Neural progenitor cell (in vitro differentiated cells): ENCODE results near the gene MYO1D. TPM values are rescaled to one million over a fixed set of nuclear protein-coding genes. Genes with fewer than 3 reads are reported as not detected.

Experiments used
- DNase-seq: peaks from one replicate; pipeline ENCODE4 v3.0.0-alpha.2; 2016; ENCODE audit warnings: low spot score
- H2AFZ ChIP-seq: fragments of 200-600 bp; sonication (generic); replicated peaks from 2 replicates; pipeline ENCODE4 v1.6.1; 2016; ENCODE audit warnings: antibody characterized with exemption
- H3F3A ChIP-seq: fragments of 200-600 bp; sonication (generic); 2 replicates; pipeline ENCODE4 v1.6.1; 2016; ENCODE audit warnings: antibody characterized with exemption, low read depth
- H3K27ac ChIP-seq: fragments of 200-600 bp; sonication (generic); 2 replicates; pipeline ENCODE4 v1.5.1; 2016; ENCODE audit warnings: mild to moderate bottlenecking
- H3K27me3 ChIP-seq: fragments of 200-600 bp; sonication (generic); 2 replicates; pipeline ENCODE4 v1.6.1; 2016; ENCODE audit warnings: mild to moderate bottlenecking, moderate library complexity
- H3K36me3 ChIP-seq: fragments of 200-600 bp; sonication (generic); 2 replicates; pipeline ENCODE4 v1.5.1; 2016
- H3K4me1 ChIP-seq: fragments of 200-600 bp; sonication (generic); 2 replicates; pipeline ENCODE4 v1.6.1; 2016; ENCODE audit warnings: mixed run types
- H3K4me2 ChIP-seq: fragments of 200-600 bp; sonication (generic); 2 replicates; pipeline ENCODE4 v1.6.1; 2016
- H3K4me3 ChIP-seq: fragments of 200-600 bp; sonication (generic); 2 replicates; pipeline ENCODE4 v1.5.1; 2016
- H3K79me2 ChIP-seq: fragments of 200-600 bp; sonication (generic); 2 replicates; pipeline ENCODE4 v1.6.1; 2016; ENCODE audit warnings: low read depth
- H3K9ac ChIP-seq: fragments of 200-600 bp; sonication (generic); 2 replicates; pipeline ENCODE4 v1.6.1; 2016
- H3K9me3 ChIP-seq: fragments of 200-600 bp; sonication (generic); 2 replicates; pipeline ENCODE4 v1.5.1; 2016; ENCODE audit warnings: low read depth
- H4K20me1 ChIP-seq: fragments of 200-600 bp; sonication (generic); 2 replicates; pipeline ENCODE4 v1.6.1; 2016; ENCODE audit warnings: low read depth
- H3K27ac Mint-ChIP-seq: 3 replicates; pipeline ENCODE4 v1.8.0; 2021; ENCODE audit warnings: mixed read lengths
- H3K27me3 Mint-ChIP-seq: 2 replicates; pipeline ENCODE4 v1.8.0; 2022; ENCODE audit warnings: low read depth, mild to moderate bottlenecking, inconsistent platforms, moderate library complexity, mixed read lengths; ENCODE audit not compliant: insufficient read depth
- H3K36me3 Mint-ChIP-seq: 3 replicates; pipeline ENCODE4 v1.8.0; 2021; ENCODE audit warnings: mixed read lengths
- H3K4me1 Mint-ChIP-seq: 3 replicates; pipeline ENCODE4 v1.8.0; 2021; ENCODE audit warnings: mixed read lengths
- H3K4me3 Mint-ChIP-seq: 3 replicates; pipeline ENCODE4 v1.8.0; 2021; ENCODE audit warnings: mild to moderate bottlenecking, moderate library complexity, mixed read lengths
- H3K9me3 Mint-ChIP-seq: 3 replicates; pipeline ENCODE4 v1.8.0; 2020; ENCODE audit warnings: mixed read lengths
- EZH2 ChIP-seq: fragments of 200-600 bp; sonication (generic); IDR thresholded peaks from 2 replicates; pipeline ENCODE4 v1.6.1; 2017; ENCODE audit warnings: antibody characterized with exemption, mild to moderate bottlenecking, moderate library complexity
- EZH2phosphoT487 ChIP-seq: fragments of 200-600 bp; sonication (generic); IDR thresholded peaks from 2 replicates; pipeline ENCODE4 v1.6.1; 2017; ENCODE audit warnings: antibody characterized with exemption
- total RNA-seq: library from RNA; depleted of rRNA; stranded (reverse); fragments of >200 nt; gene quantifications from 2 replicates; pipeline ENCODE4 v1.2.3, GENCODE V29; 2015; ENCODE audit warnings: low replicate concordance
- TF ChIP-seq, protein P1 (sequence below): fragments of 200-600 bp; sonication (generic); IDR thresholded peaks from 2 replicates; pipeline ENCODE4 v1.5.1; 2017; ENCODE audit warnings: antibody characterized with exemption, mild to moderate bottlenecking

MYO1D gene
- total RNA-seq, 1 donor from 2014 or later: 6.2 TPM

DNA sequence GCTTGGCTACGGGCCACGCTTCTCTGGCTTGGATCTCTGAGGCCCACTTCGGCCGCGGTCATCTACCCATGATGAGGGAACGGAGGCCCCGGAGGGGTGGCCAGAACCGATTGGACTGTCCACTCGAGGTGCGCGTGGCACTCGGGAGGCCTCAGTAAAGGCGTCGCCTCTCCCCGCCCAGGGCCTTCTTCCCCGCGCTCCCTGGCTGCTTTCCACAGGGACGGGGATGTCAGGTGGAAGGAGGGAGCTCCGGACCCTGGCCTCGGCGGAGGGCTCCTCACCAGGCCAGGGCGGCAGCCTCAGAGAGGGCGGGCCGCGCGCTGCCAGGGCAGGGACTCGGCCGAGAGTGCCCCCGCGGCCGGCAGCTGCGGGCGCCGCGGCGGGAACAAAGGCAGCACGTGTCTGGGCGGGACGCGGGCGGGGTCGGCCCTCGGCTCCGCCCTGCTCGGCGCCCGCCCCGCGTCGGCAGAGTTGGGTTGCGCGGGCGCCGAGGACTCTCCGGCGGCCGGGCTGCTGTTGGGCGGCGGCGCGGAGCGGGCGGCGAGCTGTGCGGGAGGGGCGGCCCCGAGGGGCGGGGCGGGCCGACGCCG lies 390.7 kb downstream of the MYO1D start:
- no peak overlapping the region for H3K27ac ChIP-seq
- H2AFZ ChIP-seq: peak overlapping the region; percentile 79
- TF ChIP-seq EZH2phosphoT487 (no peak), EZH2 (no peak)
- TF ChIP-seq, protein P1, sequence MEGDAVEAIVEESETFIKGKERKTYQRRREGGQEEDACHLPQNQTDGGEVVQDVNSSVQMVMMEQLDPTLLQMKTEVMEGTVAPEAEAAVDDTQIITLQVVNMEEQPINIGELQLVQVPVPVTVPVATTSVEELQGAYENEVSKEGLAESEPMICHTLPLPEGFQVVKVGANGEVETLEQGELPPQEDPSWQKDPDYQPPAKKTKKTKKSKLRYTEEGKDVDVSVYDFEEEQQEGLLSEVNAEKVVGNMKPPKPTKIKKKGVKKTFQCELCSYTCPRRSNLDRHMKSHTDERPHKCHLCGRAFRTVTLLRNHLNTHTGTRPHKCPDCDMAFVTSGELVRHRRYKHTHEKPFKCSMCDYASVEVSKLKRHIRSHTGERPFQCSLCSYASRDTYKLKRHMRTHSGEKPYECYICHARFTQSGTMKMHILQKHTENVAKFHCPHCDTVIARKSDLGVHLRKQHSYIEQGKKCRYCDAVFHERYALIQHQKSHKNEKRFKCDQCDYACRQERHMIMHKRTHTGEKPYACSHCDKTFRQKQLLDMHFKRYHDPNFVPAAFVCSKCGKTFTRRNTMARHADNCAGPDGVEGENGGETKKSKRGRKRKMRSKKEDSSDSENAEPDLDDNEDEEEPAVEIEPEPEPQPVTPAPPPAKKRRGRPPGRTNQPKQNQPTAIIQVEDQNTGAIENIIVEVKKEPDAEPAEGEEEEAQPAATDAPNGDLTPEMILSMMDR: no peak
- H3K27me3 ChIP-seq: no peaks in the 10 kb centered on the region
- H4K20me1 ChIP-seq: peaks cover 43% of the 10 kb centered on the region
- H3K4me1 ChIP-seq: peaks cover 54% of the 10 kb centered on the region
- Mint-ChIP-seq H3K27ac (peak overlapping the region; percentile 53), H3K27me3 (peaks cover 5% of the 10 kb centered on the region), H3K9me3 (no peaks in the 10 kb centered on the region), H3K36me3 (peaks cover 24% of the 10 kb centered on the region), H3K4me1 (peaks cover 76% of the 10 kb centered on the region), H3K4me3 (peak overlapping the region; percentile 85)
- H3F3A ChIP-seq: peaks cover 43% of the 10 kb centered on the region
- peaks cover 31% of the 10 kb centered on the region for H3K79me2 ChIP-seq
- peak overlapping the region; percentile 42 for H3K9ac ChIP-seq
- H3K4me3 ChIP-seq: peak overlapping the region; percentile 50
- H3K9me3 ChIP-seq: no peaks in the 10 kb centered on the region
- no peaks in the 10 kb centered on the region for H3K36me3 ChIP-seq
- peak; percentile 93 for DNase-seq
- H3K4me2 ChIP-seq: peak overlapping the region; percentile 71

DNA sequence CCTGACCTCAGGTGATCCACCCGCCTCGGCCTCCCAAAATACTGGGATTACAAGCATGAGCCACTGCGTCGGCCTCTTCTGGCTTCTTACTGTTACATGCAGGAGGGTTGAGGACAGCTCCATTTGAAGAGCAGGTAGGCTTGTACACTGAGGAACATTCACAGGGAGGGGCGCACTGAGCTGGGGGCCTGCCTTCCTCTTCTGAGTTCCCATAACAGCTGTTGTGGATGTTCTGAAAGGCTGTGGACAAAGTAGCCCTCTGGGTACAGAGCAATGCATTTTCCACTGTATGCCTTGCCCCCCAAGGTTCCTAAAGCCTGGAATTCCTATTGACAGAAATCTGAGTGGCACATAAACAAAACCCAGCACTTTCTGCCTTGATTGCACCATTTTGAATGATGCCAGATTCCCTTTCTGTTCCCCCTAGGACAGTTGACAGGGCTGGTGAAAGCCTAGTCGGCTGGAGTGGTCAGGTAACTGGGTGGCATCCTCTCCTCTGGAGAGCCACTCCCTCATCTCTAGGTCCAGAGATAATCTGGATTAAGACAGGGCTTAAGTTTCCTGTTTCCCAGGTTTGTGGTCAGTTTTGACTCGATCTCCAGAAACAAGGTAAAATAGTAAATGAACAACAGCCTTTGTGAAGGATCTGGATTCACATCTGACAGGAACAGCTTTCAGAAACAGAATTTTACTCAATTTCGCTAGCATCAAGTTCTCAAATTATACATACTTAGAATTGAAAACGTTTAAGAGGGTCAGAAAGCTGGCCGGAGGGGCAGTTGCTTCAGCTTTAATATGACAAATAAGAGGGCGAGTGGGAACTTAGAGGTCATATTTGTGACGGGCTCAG lies 391.4 kb downstream of the MYO1D start:
- no peaks in the 10 kb centered on the region for H3K9me3 Mint-ChIP-seq
- H3K4me1 ChIP-seq: peaks cover 52% of the 10 kb centered on the region
- peaks cover 27% of the 10 kb centered on the region for H3K36me3 Mint-ChIP-seq
- H3K4me2 ChIP-seq: peak overlapping the region; percentile 71
- H3K27ac Mint-ChIP-seq: peak overlapping the region; percentile 53
- no peak overlapping the region for H3K27ac ChIP-seq
- no peak overlapping the region for H3K4me3 ChIP-seq
- H3K9ac ChIP-seq: no peak overlapping the region
- H3K36me3 ChIP-seq: no peaks in the 10 kb centered on the region
- DNase-seq: no peak
- H3K9me3 ChIP-seq: no peaks in the 10 kb centered on the region
- peak overlapping the region; percentile 85 for H3K4me3 Mint-ChIP-seq
- H3K27me3 ChIP-seq: no peaks in the 10 kb centered on the region
- H2AFZ ChIP-seq: peak overlapping the region; percentile 79
- peaks cover 46% of the 10 kb centered on the region for H3F3A ChIP-seq
- peaks cover 37% of the 10 kb centered on the region for H4K20me1 ChIP-seq
- peaks cover 28% of the 10 kb centered on the region for H3K79me2 ChIP-seq
- H3K4me1 Mint-ChIP-seq: peaks cover 69% of the 10 kb centered on the region
- no peak for TF ChIP-seq EZH2phosphoT487
- TF ChIP-seq, protein P1: no peak
- TF ChIP-seq EZH2: no peak
- H3K27me3 Mint-ChIP-seq: peaks cover 5% of the 10 kb centered on the region

DNA sequence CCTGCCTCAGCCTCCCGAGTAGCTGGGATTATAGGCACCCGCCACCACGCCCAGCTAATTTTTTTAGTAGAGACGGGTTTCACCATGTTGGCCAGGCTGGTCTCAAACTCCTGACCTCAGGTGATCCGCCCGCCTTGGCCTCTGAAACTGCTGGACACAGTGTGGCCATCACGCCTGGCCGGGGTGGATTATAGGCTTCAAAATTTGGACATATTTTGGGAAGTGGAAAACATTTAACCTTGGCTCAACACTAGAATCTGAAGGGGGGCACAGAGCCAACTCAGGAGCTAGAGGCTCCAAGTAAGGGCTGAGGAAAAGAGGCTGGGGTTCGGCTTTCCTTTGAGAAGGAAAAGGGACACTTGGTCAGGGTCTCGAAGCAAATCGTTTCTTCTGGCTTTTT lies 392.3 kb downstream of the MYO1D start:
- H3K27ac ChIP-seq: no peak overlapping the region
- peak overlapping the region; percentile 29 for H3K27ac Mint-ChIP-seq
- H2AFZ ChIP-seq: no peak overlapping the region
- H3K4me1 ChIP-seq: peaks cover 45% of the 10 kb centered on the region
- no peak overlapping the region for H3K9ac ChIP-seq
- peaks cover 3% of the 10 kb centered on the region for H3K27me3 Mint-ChIP-seq
- no peak overlapping the region for H3K4me2 ChIP-seq
- peaks cover 28% of the 10 kb centered on the region for H4K20me1 ChIP-seq
- H3K4me3 Mint-ChIP-seq: peak overlapping the region; percentile 46
- no peak for DNase-seq
- no peaks in the 10 kb centered on the region for H3K9me3 ChIP-seq
- no peak overlapping the region for H3K4me3 ChIP-seq
- TF ChIP-seq EZH2: no peak
- no peak for TF ChIP-seq EZH2phosphoT487
- TF ChIP-seq, protein P1: no peak
- H3K9me3 Mint-ChIP-seq: no peaks in the 10 kb centered on the region
- H3K4me1 Mint-ChIP-seq: peaks cover 60% of the 10 kb centered on the region
- H3F3A ChIP-seq: peaks cover 51% of the 10 kb centered on the region
- no peaks in the 10 kb centered on the region for H3K27me3 ChIP-seq
- peaks cover 29% of the 10 kb centered on the region for H3K36me3 Mint-ChIP-seq
- H3K36me3 ChIP-seq: no peaks in the 10 kb centered on the region
- H3K79me2 ChIP-seq: peaks cover 19% of the 10 kb centered on the region
